GM19463 (cell line): ENCODE data around the gene FAM174C.
"Not testable (repeated sequence)": the region's sequence is repeated elsewhere in the genome, so short reads cannot be mapped to it uniquely, and the experiment has no call there.

ENCODE experiments used
- ATAC-seq: cut with Tn5 transposase; IDR thresholded peaks from one replicate; pipeline ENCODE4 v1.9.1; 2021; ENCODE audit warnings: mild to moderate bottlenecking, moderate library complexity; ENCODE audit not compliant: unreplicated experiment

The FAM174C gene

GRCh38 chr19:1316466-1316865, 41.1 kb downstream of the FAM174C start:
- no peak for ATAC-seq

GRCh38 chr19:1317274-1318003, 42.1 kb downstream of the FAM174C start:
- ATAC-seq = no peak

- no peak for ATAC-seq
Observed at GRCh38 chr19:1318678-1319471, 43.5 kb downstream of the FAM174C start.

GRCh38 chr19:1320282-1320650, 44.9 kb downstream of the FAM174C start:
- not testable (repeated sequence) for ATAC-seq

- ATAC-seq = no peak
Observed at GRCh38 chr19:1321539-1321938, 46.2 kb downstream of the FAM174C start.

GRCh38 chr19:1322198-1322981, 47.1 kb downstream of the FAM174C start:
- ATAC-seq = no peak

- ATAC-seq = no peak
Observed at GRCh38 chr19:1324249-1324805, 49.0 kb downstream of the FAM174C start.

- ATAC-seq = no peak
Observed at GRCh38 chr19:1324806-1325567, 49.7 kb downstream of the FAM174C start.

GRCh38 chr19:1325568-1326294, 50.4 kb downstream of the FAM174C start:
- ATAC-seq = no peak

GRCh38 chr19:1327125-1327524, 51.8 kb downstream of the FAM174C start:
- no peak for ATAC-seq
